Ovary (tissue), 3 donors: ENCODE results near the gene PIH1D1.

Source experiments
- EP300 ChIP-seq: sonication (generic); formaldehyde crosslinking; IDR thresholded peaks from one replicate; pipeline ENCODE4 v1.6.1; 2017; ENCODE audit warnings: antibody characterized with exemption
- TF ChIP-seq, protein P1 (sequence below), 3 donors: fragments of 450-650 bp in 2 of 3; fragments of 200-600 bp in 1 of 3; IDR thresholded peaks; one replicate each; pipeline versions ENCODE4 v1.5.1 to v1.8.0; 2016 to 2022; ENCODE audit warnings: antibody characterized with exemption in 3 of 3, mild to moderate bottlenecking in 1 of 3
- donor health status: DM: no; HTN: no; CAD: no.

- TF ChIP-seq, protein P1, sequence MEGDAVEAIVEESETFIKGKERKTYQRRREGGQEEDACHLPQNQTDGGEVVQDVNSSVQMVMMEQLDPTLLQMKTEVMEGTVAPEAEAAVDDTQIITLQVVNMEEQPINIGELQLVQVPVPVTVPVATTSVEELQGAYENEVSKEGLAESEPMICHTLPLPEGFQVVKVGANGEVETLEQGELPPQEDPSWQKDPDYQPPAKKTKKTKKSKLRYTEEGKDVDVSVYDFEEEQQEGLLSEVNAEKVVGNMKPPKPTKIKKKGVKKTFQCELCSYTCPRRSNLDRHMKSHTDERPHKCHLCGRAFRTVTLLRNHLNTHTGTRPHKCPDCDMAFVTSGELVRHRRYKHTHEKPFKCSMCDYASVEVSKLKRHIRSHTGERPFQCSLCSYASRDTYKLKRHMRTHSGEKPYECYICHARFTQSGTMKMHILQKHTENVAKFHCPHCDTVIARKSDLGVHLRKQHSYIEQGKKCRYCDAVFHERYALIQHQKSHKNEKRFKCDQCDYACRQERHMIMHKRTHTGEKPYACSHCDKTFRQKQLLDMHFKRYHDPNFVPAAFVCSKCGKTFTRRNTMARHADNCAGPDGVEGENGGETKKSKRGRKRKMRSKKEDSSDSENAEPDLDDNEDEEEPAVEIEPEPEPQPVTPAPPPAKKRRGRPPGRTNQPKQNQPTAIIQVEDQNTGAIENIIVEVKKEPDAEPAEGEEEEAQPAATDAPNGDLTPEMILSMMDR (IDR thresholded peaks at IDR 0.05) = no peak
- TF ChIP-seq EP300 = no peak
These were observed 38.3 kb downstream of the PIH1D1 start for GRCh38 chr19:49413348-49413747.
